HEK293T (cell line): ENCODE results near the gene DTHD1.
A peak's percentile ranks its signal among the peaks of the same experiment; 100 is the strongest.

Experiments
- CTCF ChIA-PET: fragments of 350-600 bp; formaldehyde crosslinking; extraction: SDS; loops from one replicate; lab custom pipeline; 2021; ENCODE audit warnings: antibody characterized with exemption, inconsistent platforms; lab: Yijun Ruan, JAX
- POLR2A ChIA-PET: fragments of 350-600 bp; formaldehyde crosslinking; extraction: SDS; loops from one replicate; lab custom pipeline; 2020; ENCODE audit warnings: antibody characterized with exemption, inconsistent platforms; lab: Yijun Ruan, JAX
- DNase-seq: peaks from one replicate; pipeline ENCODE4 v3.0.0; 2012; ENCODE audit warnings: mixed read lengths; ENCODE audit errors: extremely low spot score
- ARNT ChIP-seq: fragments of 450-650 bp; IDR thresholded peaks from 2 replicates; pipeline ENCODE4 v1.6.1; 2017; ENCODE audit warnings: mild to moderate bottlenecking
- BHLHE40 ChIP-seq: fragments of 450-650 bp; IDR thresholded peaks from 2 replicates; pipeline ENCODE4 v1.6.1; 2016; ENCODE audit warnings: mild to moderate bottlenecking, moderate library complexity, borderline replicate concordance
- CTBP1 ChIP-seq: fragments of 450-650 bp; IDR thresholded peaks from 2 replicates; pipeline ENCODE4 v1.6.1; 2016; ENCODE audit warnings: borderline replicate concordance
- ELF4 ChIP-seq: fragments of 450-650 bp; IDR thresholded peaks from 2 replicates; pipeline ENCODE4 v1.6.1; 2017; ENCODE audit warnings: antibody characterized with exemption
- FOXA1 ChIP-seq: fragments of 450-650 bp; IDR thresholded peaks from 2 replicates; pipeline ENCODE4 v1.6.1; 2016; ENCODE audit warnings: mild to moderate bottlenecking
- FOXK2 ChIP-seq: fragments of 450-650 bp; IDR thresholded peaks from 2 replicates; pipeline ENCODE4 v1.6.1; 2016; ENCODE audit warnings: mild to moderate bottlenecking
- FOXM1 ChIP-seq: fragments of 450-650 bp; IDR thresholded peaks from 2 replicates; pipeline ENCODE4 v1.6.1; 2017; ENCODE audit warnings: mild to moderate bottlenecking, borderline replicate concordance
- HDGF ChIP-seq: fragments of 450-650 bp; IDR thresholded peaks from 2 replicates; pipeline ENCODE4 v1.6.1; 2017; ENCODE audit warnings: antibody characterized with exemption, borderline replicate concordance
- L3MBTL2 ChIP-seq: fragments of 450-650 bp; conservative IDR thresholded peaks from 2 replicates; pipeline ENCODE4 v1.6.1; 2016; ENCODE audit warnings: mild to moderate bottlenecking
- LEF1 ChIP-seq: fragments of 450-650 bp; IDR thresholded peaks from 2 replicates; pipeline ENCODE4 v1.6.1; 2017; ENCODE audit warnings: mild to moderate bottlenecking, borderline replicate concordance
- NFRKB ChIP-seq: fragments of 450-650 bp; IDR thresholded peaks from 2 replicates; pipeline ENCODE4 v1.6.1; 2016; ENCODE audit warnings: mild to moderate bottlenecking, moderate library complexity
- SP1 ChIP-seq: fragments of 450-650 bp; IDR thresholded peaks from 2 replicates; pipeline ENCODE4 v1.6.1; 2017
- SUZ12 ChIP-seq: fragments of 450-650 bp; IDR thresholded peaks from 2 replicates; pipeline ENCODE4 v1.6.1; 2016; ENCODE audit warnings: mild to moderate bottlenecking
- TARDBP ChIP-seq: fragments of 450-650 bp; IDR thresholded peaks from 2 replicates; pipeline ENCODE4 v1.6.1; 2016
- ZNF384 ChIP-seq: fragments of 450-650 bp; IDR thresholded peaks from 2 replicates; pipeline ENCODE4 v1.6.1; 2016
- TF ChIP-seq, protein P1 (sequence below): fragments of 450-650 bp; IDR thresholded peaks from 2 replicates; pipeline ENCODE4 v1.6.1; 2016

Gene DTHD1

DNA sequence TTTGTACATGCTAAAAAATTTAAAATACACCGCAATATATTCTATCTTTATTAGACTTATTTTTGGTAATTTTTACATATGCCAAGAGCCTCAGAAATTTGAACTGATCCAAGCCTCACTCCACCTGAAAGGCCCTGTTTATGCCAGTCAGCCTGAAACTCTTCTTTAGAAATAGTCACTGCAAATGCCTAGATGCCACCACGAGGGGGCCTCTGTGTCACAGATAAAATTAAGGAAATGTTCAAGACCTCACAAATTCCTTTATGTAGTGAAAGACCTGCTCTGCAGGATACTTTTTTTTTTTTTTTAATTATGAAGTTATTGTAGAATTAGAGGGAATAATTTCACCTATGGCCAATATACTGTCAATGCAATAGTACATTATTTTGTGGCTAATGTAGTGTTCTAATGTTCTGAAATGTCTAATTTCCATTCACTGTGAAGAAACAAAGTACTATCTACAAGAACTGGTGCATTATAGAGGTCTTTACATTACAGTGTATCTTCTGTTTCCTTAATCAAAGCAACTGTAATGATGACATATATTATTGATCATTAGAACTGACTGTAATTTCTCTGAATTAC, 69.8 kb downstream of the DTHD1 start:
- POLR2A ChIA-PET, result no interaction called here
- CTCF ChIA-PET, result no interaction called here
- DNase-seq, result peak; percentile 31
- TF ChIP-seq ZNF384 (no peak), CTBP1 (no peak), FOXA1 (no peak), FOXK2 (no peak), NFRKB (no peak), BHLHE40 (no peak), LEF1 (no peak), L3MBTL2 (no peak)
- TF ChIP-seq, protein P1, sequence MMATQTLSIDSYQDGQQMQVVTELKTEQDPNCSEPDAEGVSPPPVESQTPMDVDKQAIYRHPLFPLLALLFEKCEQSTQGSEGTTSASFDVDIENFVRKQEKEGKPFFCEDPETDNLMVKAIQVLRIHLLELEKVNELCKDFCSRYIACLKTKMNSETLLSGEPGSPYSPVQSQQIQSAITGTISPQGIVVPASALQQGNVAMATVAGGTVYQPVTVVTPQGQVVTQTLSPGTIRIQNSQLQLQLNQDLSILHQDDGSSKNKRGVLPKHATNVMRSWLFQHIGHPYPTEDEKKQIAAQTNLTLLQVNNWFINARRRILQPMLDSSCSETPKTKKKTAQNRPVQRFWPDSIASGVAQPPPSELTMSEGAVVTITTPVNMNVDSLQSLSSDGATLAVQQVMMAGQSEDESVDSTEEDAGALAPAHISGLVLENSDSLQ, result no peak

DNA sequence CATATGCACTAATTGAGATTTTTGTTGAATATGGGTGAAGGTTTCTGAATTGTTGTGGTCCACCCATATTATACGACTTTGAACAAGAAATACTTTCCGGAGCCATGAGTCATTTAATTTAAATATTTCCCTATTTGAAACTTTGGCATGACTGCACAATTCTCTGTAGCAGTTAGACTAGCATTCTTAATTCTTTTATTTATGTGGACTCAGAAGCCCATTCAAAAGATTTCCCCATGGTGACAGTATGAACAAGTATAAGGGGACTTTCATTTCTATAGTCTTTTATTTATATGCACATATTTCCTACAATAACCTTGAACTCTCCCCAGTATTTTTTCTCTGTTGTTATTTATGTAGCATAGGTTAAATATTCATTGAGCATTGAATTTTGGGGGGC, 72.6 kb downstream of the DTHD1 start:
- ChIA-PET CTCF (interaction anchor here (0.7 kb wide), 1 partner anchor 70 kb away, joined by 3 read pairs; no protein-coding TSS in a partner anchor), POLR2A (no interaction called here)
- no peak for DNase-seq
- no peak for TF ChIP-seq LEF1
- TF ChIP-seq TARDBP, result no peak
- TF ChIP-seq ARNT, result no peak
- TF ChIP-seq BHLHE40, result no peak
- TF ChIP-seq FOXK2, result no peak

DNA sequence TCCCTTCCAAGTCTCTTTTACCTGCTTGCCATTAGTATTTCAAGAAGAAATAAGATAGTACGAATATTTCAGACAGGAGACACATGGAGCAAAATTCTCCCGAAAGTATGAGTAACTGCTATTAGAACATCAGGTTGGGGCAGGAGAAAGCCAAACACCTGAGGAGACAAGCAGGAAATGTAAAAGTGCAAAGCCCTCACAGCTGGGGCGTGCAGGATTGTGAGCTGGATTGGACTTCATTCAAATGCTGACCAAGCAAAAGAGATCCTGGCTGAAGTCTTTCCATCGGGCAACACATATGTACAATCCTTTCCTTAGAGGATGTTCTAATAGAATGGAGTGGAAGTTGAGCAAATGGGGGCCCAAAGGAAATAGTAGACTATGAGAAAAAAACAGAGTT, 76.8 kb downstream of the DTHD1 start:
- TF ChIP-seq TARDBP, result no peak
- no peak for TF ChIP-seq HDGF
- no peak for TF ChIP-seq NFRKB
- TF ChIP-seq ZNF384, result no peak
- TF ChIP-seq ARNT, result no peak
- TF ChIP-seq FOXM1, result no peak
- no peak for TF ChIP-seq BHLHE40
- no peak for TF ChIP-seq FOXK2
- TF ChIP-seq ELF4, result no peak
- TF ChIP-seq CTBP1, result no peak
- TF ChIP-seq FOXA1, result no peak
- TF ChIP-seq L3MBTL2, result no peak
- no peak for TF ChIP-seq LEF1
- no peak for TF ChIP-seq SP1
- TF ChIP-seq, protein P1, result no peak
- TF ChIP-seq SUZ12, result no peak
- no peak for DNase-seq
- CTCF ChIA-PET, result interaction anchor here (1.4 kb wide), 2 partner anchors 41 to 42 kb away, joined by 3 to 4 read pairs; no protein-coding TSS in a partner anchor
- POLR2A ChIA-PET, result no interaction called here

DNA sequence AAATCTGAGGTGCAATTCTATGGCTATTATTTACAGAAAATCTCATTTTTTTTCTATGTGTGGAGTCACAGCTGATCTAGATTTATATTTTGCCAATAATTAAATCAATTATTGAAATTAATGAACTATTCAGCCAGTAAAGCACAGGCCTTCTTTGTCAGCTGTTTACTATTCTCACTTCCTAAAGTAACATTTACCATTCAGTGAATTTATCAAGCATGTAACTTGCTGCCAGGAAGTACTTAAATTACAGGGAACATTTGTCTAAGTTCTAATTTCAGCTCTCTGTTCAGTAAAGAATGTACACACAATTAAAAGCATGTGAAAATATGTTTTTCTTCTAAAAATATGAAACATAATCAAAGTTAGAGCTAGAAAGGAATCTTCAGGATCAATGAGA, 79.3 kb downstream of the DTHD1 start:
- TF ChIP-seq ARNT (no peak), L3MBTL2 (no peak), TARDBP (no peak), FOXA1 (no peak), FOXK2 (no peak), FOXM1 (no peak), ELF4 (no peak), BHLHE40 (no peak), ZNF384 (no peak)
- TF ChIP-seq, protein P1, result no peak
- CTCF ChIA-PET, result no interaction called here
- DNase-seq, result no peak
- POLR2A ChIA-PET, result no interaction called here

DNA sequence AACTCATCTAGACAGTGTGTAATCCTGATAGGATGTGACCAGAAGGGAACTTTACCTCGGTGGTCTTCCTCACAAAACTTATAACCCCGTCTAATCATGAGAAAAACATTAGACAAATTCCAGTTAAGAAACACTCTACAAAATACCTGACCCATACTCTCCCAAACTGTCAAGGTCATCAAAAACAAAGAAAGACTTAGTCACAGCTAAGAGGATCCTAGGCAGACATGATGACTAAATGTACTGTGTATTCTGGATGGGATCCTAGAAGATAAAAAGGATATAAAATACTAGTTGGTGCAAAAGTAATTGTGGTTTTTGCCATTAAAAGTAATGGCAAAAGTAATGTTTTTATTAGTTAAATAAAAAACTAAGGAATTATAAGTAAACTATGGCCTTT, 81.6 kb downstream of the DTHD1 start:
- ChIA-PET POLR2A (no interaction called here), CTCF (no interaction called here)
- TF ChIP-seq FOXM1 (no peak), FOXK2 (no peak), FOXA1 (no peak), CTBP1 (no peak), ARNT (no peak), LEF1 (no peak), ELF4 (no peak), TARDBP (no peak), SUZ12 (no peak), L3MBTL2 (no peak)
- TF ChIP-seq, protein P1, result no peak
- DNase-seq, result no peak

DNA sequence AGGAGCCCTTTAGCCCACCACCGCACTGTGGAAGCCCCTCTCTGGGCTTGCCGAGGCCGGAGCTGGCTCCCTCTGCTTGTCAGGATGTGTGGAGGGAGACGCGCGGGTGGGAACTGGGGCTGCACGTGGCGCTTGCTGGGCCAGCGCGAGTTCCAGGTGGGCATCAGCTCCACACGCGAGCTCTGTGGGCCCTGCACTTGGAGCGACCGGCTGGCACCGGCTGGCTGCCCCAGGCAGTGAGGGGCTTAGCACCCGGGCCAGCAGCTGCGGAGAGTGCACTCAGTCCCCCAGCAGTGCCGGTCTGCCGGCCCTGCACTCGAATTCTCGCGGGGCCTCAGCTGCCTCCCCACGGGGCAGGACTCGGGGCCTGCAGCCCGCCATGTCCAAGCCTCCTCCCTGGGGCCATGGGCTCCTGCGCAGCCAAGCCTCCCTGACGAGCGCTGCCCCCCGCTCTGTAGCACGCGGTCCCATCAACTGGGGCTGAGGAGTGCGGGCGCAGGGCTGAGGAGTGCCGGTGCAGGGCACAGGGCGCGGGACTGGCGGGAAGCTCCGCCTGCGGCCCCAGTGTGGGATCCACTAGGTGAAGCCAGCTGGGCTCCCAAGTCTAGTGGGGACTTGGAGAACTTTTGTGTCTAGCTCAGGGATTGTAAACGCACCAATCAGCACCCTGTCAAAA, 93.6 kb downstream of the DTHD1 start:
- no peak for DNase-seq
- ChIA-PET POLR2A (no interaction called here), CTCF (no interaction called here)
- TF ChIP-seq BHLHE40 (no peak), NFRKB (no peak), L3MBTL2 (no peak), TARDBP (no peak), FOXA1 (no peak), ELF4 (no peak), SUZ12 (no peak), ARNT (no peak), SP1 (no peak), ZNF384 (no peak), HDGF (no peak), FOXK2 (no peak), FOXM1 (no peak), LEF1 (no peak), CTBP1 (no peak)
- TF ChIP-seq, protein P1, result no peak
